Dendritic cell treated with granulocyte-macrophage colony-stimulating factor and Interleukin-4, amounts not matched to agents 40 ng/mL and 50 ng/mL, for 4 days (primary cell): ENCODE data around the gene PGGT1B.

Source experiments
- H3K27ac Mint-ChIP-seq: one replicate; pipeline ENCODE4 v1.8.0; 2022; ENCODE audit warnings: mild to moderate bottlenecking, mixed read lengths
- H3K27me3 Mint-ChIP-seq: one replicate; pipeline ENCODE4 v1.8.0; 2022; ENCODE audit warnings: mild to moderate bottlenecking, mixed read lengths
- H3K36me3 Mint-ChIP-seq: one replicate; pipeline ENCODE4 v1.8.0; 2022; ENCODE audit warnings: low read depth, mixed read lengths
- H3K4me1 Mint-ChIP-seq: one replicate; pipeline ENCODE4 v1.8.0; 2022; ENCODE audit warnings: low read depth, mixed read lengths
- H3K4me3 Mint-ChIP-seq: one replicate; pipeline ENCODE4 v1.8.0; 2022; ENCODE audit warnings: mild to moderate bottlenecking, moderate library complexity, mixed read lengths
- H3K9me3 Mint-ChIP-seq: one replicate; pipeline ENCODE4 v1.8.0; 2022; ENCODE audit warnings: mixed read lengths
- intact Hi-C: fragments of 100-400 bp; cut with micrococcal nuclease; formaldehyde crosslinking; loops from one replicate; pipeline ENCODE4 v1.15.0; 2022

The PGGT1B gene

GRCh38 chr5:115262321-115263077 is at the start of gene PGGT1B:
TSS of gene PGGT1B (minus strand) at chr5:115262877. CDS start at chr5:115262851, 26 bp downstream.
- peak within 1 kb of the TSS; percentile 76 for H3K4me3 Mint-ChIP-seq
- peaks cover 49% of the 10 kb centered on the region for H3K36me3 Mint-ChIP-seq
- H3K9me3 Mint-ChIP-seq, result no peaks in the 10 kb centered on the region
- peak within 1 kb of the TSS; percentile 100 for H3K27ac Mint-ChIP-seq
- H3K4me1 Mint-ChIP-seq, result peaks cover 49% of the 10 kb centered on the region
- intact Hi-C loops, result loop anchor here (5.0 kb wide), 1 partner anchor 35 kb away; the partner anchor contains the start of gene CCDC112
- no peaks in the 10 kb centered on the region for H3K27me3 Mint-ChIP-seq

DNA sequence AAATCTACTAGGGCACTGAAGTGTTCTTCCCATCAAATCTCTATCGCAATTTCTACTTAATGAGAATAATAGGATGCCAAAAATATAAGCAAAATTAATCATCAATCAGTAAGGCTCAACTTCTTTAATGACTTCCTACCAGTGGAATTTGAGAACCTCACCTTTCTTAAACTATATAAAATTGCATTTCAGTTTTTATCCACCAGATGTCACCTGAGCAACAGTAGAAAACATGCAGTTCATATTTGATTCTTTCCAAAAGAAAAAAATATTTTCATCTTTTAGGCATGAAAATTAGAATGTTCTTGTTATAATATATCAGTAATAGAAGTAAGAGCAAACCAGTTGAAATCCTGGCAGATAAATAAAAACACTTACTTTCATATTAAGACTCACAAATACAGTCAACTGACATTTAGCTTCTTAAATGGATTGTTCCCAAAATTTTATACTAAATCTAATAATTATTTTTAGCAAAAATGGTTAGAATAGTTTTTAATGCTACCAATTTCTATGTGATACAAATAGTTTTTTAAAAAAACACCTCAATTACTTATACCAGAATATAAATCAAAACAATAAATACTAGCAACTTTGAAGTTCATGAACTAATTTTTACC is 47.2 kb upstream of the PGGT1B start:
- intact Hi-C loops, result loop anchor here (1.0 to 5.0 kb wide), 3 partner anchors 276 to 759 kb away; no protein-coding TSS in a partner anchor
- peaks cover 17% of the 10 kb centered on the region for H3K27me3 Mint-ChIP-seq
- no peaks in the 10 kb centered on the region for H3K36me3 Mint-ChIP-seq
- H3K4me1 Mint-ChIP-seq, result no peaks in the 10 kb centered on the region
- no peaks in the 10 kb centered on the region for H3K9me3 Mint-ChIP-seq
- no peak overlapping the region for H3K27ac Mint-ChIP-seq
- no peak overlapping the region for H3K4me3 Mint-ChIP-seq

DNA sequence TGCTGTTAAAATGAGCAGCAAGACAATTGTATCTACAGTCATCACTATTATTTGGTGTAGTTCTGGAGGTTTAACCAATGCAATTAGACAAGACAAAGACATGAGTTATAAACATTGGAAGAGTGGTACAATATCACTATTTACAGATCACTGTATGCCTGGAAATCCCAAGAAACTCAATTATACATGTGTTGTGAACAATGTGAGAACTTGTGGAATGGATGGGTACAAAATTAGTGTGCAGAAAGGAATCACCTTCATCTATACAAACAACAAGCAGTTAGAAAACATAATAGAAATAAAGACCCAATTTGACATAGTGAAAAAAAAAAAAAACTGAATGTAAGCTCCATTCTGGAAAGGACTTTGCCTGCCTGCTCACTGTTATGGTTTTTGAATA is 46.1 kb upstream of the PGGT1B start:
- peaks cover 19% of the 10 kb centered on the region for H3K27me3 Mint-ChIP-seq
- no peaks in the 10 kb centered on the region for H3K9me3 Mint-ChIP-seq
- H3K36me3 Mint-ChIP-seq, result no peaks in the 10 kb centered on the region
- intact Hi-C loops, result loop anchor here (1.0 to 5.0 kb wide), 3 partner anchors 277 to 760 kb away; no protein-coding TSS in a partner anchor
- no peaks in the 10 kb centered on the region for H3K4me1 Mint-ChIP-seq
- H3K4me3 Mint-ChIP-seq, result no peak overlapping the region
- H3K27ac Mint-ChIP-seq, result no peak overlapping the region

GRCh38 chr5:115306011-115306536 is 43.4 kb upstream of the PGGT1B start:
- no peaks in the 10 kb centered on the region for H3K36me3 Mint-ChIP-seq
- intact Hi-C loops, result loop anchor here (5.0 kb wide), 1 partner anchor 531 kb away; no protein-coding TSS in a partner anchor
- H3K27me3 Mint-ChIP-seq, result peaks cover 15% of the 10 kb centered on the region
- H3K4me3 Mint-ChIP-seq, result no peak overlapping the region
- H3K27ac Mint-ChIP-seq, result no peak overlapping the region
- H3K9me3 Mint-ChIP-seq, result no peaks in the 10 kb centered on the region
- H3K4me1 Mint-ChIP-seq, result no peaks in the 10 kb centered on the region

DNA sequence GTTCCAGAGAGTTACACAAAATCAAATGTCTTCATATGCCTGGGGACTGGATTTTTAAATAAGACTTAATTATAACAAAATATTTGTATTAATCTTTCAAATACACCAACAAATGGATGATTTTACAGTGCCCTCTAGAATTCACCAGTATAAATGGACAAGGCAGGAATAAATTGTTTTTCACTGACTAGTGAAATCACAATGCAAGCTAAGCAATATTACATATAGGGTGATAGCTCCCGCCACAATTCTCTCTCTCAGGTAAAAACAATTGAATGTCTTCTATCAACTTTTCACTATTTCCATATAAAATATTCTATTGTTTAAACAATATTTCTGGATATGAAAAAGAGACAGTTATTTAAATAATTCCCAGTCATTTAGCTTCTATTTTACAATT is 41.8 kb upstream of the PGGT1B start:
- intact Hi-C loops, result no loop called here

GRCh38 chr5:115298811-115299210 is 36.1 kb upstream of the PGGT1B start:
- intact Hi-C loops, result loop anchor here (5.0 kb wide), 1 partner anchor 37 kb away; the partner anchor contains the start of gene PGGT1B
- no peak overlapping the region for H3K27ac Mint-ChIP-seq
- peaks cover 10% of the 10 kb centered on the region for H3K27me3 Mint-ChIP-seq
- peaks cover 8% of the 10 kb centered on the region for H3K36me3 Mint-ChIP-seq
- H3K4me3 Mint-ChIP-seq, result no peak overlapping the region
- peaks cover 34% of the 10 kb centered on the region for H3K4me1 Mint-ChIP-seq
- no peaks in the 10 kb centered on the region for H3K9me3 Mint-ChIP-seq

More for the DNA sequence above, 41.8 kb upstream of the PGGT1B start:
- Mint-ChIP-seq H3K4me3 (no peak overlapping the region), H3K36me3 (no peaks in the 10 kb centered on the region), H3K9me3 (no peaks in the 10 kb centered on the region), H3K27me3 (peaks cover 13% of the 10 kb centered on the region), H3K27ac (no peak overlapping the region), H3K4me1 (no peaks in the 10 kb centered on the region)

DNA sequence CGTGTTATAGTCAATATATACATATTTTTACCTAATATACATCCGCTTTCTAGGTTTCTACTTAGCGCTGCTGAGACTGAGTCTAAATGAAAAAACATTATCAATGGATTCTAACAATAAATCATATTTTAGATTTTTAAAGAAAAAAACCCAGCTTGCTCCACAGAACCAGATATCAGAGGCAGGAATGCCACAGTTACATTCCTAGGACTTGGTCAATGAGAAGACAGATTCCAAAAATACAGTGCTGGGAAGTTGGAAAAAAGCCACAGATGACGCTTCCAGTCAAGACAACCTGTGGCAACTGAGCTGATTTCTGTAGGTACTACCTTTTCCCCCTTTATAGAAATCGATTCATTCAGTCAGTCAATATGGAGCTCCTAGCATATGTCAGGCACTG is 34.4 kb upstream of the PGGT1B start:
- Mint-ChIP-seq H3K36me3 (peaks cover 13% of the 10 kb centered on the region), H3K4me1 (peaks cover 45% of the 10 kb centered on the region), H3K4me3 (no peak overlapping the region), H3K27ac (no peak overlapping the region), H3K27me3 (peaks cover 2% of the 10 kb centered on the region), H3K9me3 (peaks cover 5% of the 10 kb centered on the region)
- intact Hi-C loops, result loop anchor here (5.0 kb wide), 1 partner anchor 35 kb away; the partner anchor contains the start of gene PGGT1B

- H3K27ac Mint-ChIP-seq, result peak within 1 kb of the TSS; percentile 84
- H3K27me3 Mint-ChIP-seq, result peaks cover 2% of the 10 kb centered on the region
- H3K4me3 Mint-ChIP-seq, result peak within 1 kb of the TSS; percentile 95
- peaks cover 19% of the 10 kb centered on the region for H3K36me3 Mint-ChIP-seq
- peaks cover 9% of the 10 kb centered on the region for H3K9me3 Mint-ChIP-seq
- intact Hi-C loops, result loop anchor here (1.0 to 5.0 kb wide), 2 partner anchors 25 to 34 kb away; partner anchors contain the start of gene PGGT1B
- peaks cover 45% of the 10 kb centered on the region for H3K4me1 Mint-ChIP-seq
Measured at GRCh38 chr5:115296124-115297022, 33.7 kb upstream of the PGGT1B start, which contains the start of gene CCDC112. TSS of gene CCDC112 (minus strand) at chr5:115296654. CDS start at chr5:115296543, 111 bp downstream.

DNA sequence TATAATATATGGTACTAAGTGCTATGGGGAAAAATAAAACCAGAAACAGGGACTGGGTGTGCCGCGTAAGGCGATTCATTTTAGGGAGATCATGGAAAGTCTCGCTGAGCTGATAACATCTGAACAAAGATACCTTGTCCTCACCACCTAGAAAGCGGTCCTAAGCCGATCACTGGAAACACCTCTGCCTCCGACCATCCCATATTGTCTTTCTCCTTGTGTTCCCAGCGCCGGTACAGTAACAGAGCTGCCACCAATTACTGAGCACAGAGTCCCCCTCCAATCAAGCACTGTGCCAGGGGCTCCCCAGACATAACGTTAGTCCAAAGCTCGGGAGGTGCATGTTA is 33.1 kb upstream of the PGGT1B start:
- peaks cover 19% of the 10 kb centered on the region for H3K36me3 Mint-ChIP-seq
- peaks cover 2% of the 10 kb centered on the region for H3K27me3 Mint-ChIP-seq
- peak overlapping the region; percentile 84 for H3K27ac Mint-ChIP-seq
- H3K4me1 Mint-ChIP-seq, result peaks cover 45% of the 10 kb centered on the region
- intact Hi-C loops, result loop anchor here (1.0 to 5.0 kb wide), 2 partner anchors 24 to 33 kb away; partner anchors contain the start of gene PGGT1B
- peaks cover 9% of the 10 kb centered on the region for H3K9me3 Mint-ChIP-seq
- peak overlapping the region; percentile 95 for H3K4me3 Mint-ChIP-seq

GRCh38 chr5:115291397-115291796 is 28.7 kb upstream of the PGGT1B start:
- H3K36me3 Mint-ChIP-seq, result peaks cover 19% of the 10 kb centered on the region
- H3K27me3 Mint-ChIP-seq, result no peaks in the 10 kb centered on the region
- peaks cover 54% of the 10 kb centered on the region for H3K4me1 Mint-ChIP-seq
- H3K4me3 Mint-ChIP-seq, result no peak overlapping the region
- H3K27ac Mint-ChIP-seq, result no peak overlapping the region
- intact Hi-C loops, result no loop called here
- peaks cover 9% of the 10 kb centered on the region for H3K9me3 Mint-ChIP-seq

DNA sequence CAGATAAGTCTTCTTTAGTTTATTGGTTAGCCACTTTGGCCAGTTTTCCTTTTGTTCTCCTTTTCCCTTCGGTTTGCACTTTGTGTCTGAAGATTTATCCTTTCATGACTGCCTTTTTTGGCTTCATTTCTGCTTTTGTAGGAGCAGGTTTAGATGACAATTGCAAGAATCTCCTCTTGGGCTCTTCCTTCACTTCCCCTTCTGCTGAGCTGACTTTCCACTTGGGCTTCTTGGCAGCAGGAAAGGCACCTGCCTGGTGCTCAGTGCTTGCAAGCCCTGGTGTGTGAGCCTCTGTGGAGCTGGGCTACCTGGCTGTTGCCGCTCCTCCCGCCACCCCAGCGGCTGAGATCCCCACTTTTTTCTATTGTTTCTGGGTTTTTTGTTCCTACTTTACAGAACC is 26.4 kb upstream of the PGGT1B start:
- Mint-ChIP-seq H3K27ac (peak overlapping the region; percentile 83), H3K27me3 (no peaks in the 10 kb centered on the region), H3K36me3 (peaks cover 11% of the 10 kb centered on the region), H3K4me3 (peak overlapping the region; percentile 58), H3K9me3 (peaks cover 9% of the 10 kb centered on the region), H3K4me1 (peaks cover 50% of the 10 kb centered on the region)
- intact Hi-C loops, result no loop called here

DNA sequence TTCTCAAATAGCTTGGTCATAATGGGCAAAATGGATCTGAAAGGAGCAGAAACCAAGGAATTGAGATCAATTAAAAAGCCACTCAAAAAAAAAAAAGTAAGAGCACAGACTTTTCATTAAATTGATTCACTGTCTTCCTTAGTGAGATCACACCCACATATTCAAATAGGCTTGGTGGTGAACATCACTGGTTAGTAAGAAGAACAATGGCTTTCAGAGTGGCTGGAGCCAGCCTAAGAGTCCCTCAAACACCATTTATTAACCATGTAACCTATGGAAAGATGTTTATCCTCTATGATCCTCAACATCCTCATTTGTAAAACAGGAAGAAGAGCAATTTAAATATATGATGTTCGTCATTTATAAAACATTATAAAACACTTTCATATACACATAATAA is 21.3 kb upstream of the PGGT1B start:
- H3K4me3 Mint-ChIP-seq, result no peak overlapping the region
- H3K27me3 Mint-ChIP-seq, result no peaks in the 10 kb centered on the region
- H3K4me1 Mint-ChIP-seq, result peaks cover 28% of the 10 kb centered on the region
- H3K27ac Mint-ChIP-seq, result no peak overlapping the region
- H3K9me3 Mint-ChIP-seq, result no peaks in the 10 kb centered on the region
- intact Hi-C loops, result no loop called here
- H3K36me3 Mint-ChIP-seq, result peaks cover 9% of the 10 kb centered on the region

DNA sequence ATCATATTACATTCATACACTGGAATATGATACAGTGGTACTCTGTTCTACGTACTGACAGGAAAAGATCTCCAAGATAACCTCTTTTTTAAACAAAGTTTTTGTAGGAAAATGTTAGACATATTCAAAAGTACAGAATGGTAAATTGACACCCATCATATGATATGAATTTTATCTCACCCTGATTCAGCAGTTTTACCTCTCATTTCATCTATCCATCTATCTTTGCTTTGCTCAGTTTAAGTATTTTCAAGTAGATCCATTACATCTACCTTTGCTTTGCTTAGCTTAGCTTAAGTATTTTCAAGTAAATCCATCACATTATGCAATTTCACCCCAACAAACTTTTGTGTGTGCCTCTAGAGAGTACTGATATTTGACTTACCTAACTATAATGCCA is 19.5 kb upstream of the PGGT1B start:
- no peaks in the 10 kb centered on the region for H3K9me3 Mint-ChIP-seq
- H3K27me3 Mint-ChIP-seq, result no peaks in the 10 kb centered on the region
- intact Hi-C loops, result no loop called here
- H3K27ac Mint-ChIP-seq, result no peak overlapping the region
- H3K4me3 Mint-ChIP-seq, result no peak overlapping the region
- peaks cover 17% of the 10 kb centered on the region for H3K4me1 Mint-ChIP-seq
- peaks cover 9% of the 10 kb centered on the region for H3K36me3 Mint-ChIP-seq
